GM21723 (cell line): Measurements from ENCODE around the gene MTA3.

Source experiments
- ATAC-seq: cut with Tn5 transposase; IDR thresholded peaks from one replicate; pipeline ENCODE4 v1.9.1; 2021; ENCODE audit warnings: mild to moderate bottlenecking, moderate library complexity; ENCODE audit not compliant: unreplicated experiment

The MTA3 gene

DNA sequence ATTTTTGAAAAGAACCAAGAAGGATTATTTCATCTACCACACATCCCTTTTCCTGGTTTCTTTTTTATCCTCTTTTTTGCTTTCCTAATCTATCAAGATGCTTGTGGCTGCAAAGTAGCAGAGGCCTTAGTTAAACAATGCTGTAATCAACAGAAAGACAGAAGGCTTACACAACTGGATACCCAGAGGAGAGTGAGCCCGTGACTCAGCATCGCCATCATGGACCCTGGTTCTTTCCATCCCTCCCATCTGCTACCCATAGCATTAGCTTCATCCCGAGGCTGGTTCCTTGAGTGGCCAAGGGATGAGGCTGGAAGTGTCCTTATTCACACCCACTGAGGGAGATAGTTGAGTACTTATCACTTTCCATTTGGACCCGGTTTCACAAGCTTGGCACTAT lies 231.4 kb downstream of the MTA3 start:
- ATAC-seq = no peak

DNA sequence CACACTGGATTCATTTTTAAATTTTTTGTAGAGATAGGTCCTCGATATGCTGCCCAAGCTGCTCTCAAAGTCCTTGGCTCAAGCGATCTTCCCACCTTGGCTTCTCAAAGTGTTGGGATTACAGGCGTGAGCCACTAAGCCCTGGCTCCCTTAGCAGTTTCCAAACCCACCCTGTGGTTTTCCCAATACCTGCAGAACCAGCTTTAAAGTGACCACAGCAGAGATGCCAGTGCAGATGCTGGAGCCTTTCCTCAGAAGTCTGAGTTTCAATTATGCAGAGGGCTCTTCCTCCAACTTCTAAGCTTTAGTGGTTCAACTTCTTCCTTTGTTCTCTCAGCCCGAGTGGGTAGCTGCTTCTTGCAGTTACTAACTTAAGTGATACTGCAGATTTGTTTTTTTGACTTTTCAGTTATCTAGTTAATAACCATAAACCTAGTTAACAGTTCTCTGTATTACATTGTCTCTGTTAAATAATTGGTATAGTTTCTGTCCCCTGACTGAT lies 232.1 kb downstream of the MTA3 start:
- no peak for ATAC-seq

DNA sequence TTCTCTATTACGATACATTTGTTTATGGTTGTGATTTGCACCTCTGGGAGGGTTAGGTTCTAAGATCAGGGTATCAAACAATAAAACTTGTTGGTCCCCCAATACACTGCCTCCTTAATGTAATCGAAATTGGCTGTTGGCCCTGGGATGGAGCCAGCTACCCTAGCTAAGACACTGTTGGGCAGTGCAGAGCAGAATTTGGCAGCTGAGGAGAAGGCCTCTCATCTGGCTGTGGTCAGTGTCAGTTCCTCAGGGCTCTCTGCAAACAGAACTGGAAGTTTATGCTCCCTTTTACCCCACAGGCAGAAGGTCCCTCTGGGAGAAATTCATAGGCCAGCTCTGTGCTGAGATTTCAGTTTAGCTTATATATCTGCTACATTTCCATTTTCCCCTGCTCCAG lies 232.5 kb downstream of the MTA3 start:
- ATAC-seq = no peak

DNA sequence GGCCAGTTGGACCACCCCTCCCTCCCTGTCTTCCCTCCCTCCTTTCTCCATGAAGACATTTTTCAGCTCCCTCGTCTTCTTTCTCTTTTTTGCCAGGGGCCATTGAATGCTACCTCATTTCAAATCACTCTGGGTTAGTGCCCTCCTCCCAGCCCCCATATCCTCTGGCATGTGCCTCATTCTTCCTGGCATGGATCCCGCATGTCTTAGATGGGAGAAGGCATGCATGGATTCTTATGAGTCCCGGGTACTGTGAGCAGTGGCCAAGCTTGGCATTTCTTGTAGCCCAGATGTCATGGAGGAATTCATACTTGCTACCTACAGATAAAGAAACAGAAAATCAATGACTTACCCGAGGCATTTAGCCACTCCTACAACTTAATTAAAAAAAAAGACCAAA lies 232.9 kb downstream of the MTA3 start:
- ATAC-seq = no peak

DNA sequence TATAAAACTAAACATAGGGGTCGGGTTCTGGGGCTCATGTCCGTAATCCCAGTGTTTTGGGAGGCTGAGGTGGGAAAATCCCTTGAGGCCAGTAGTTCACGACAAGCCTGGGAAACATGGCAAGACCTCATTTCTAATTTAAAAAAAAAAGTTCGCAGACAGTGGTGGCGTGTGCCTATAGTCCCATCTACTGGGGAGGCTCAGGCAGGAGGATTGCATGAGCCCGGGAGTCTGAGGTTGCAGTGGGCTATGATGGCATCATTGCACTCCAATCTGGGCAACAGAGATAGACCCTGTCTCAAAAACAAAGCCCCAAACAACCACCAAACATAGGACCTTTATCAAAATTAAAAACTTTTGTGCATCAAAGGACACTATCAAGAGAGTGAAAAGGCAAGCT lies 233.7 kb downstream of the MTA3 start:
- ATAC-seq = no peak

DNA sequence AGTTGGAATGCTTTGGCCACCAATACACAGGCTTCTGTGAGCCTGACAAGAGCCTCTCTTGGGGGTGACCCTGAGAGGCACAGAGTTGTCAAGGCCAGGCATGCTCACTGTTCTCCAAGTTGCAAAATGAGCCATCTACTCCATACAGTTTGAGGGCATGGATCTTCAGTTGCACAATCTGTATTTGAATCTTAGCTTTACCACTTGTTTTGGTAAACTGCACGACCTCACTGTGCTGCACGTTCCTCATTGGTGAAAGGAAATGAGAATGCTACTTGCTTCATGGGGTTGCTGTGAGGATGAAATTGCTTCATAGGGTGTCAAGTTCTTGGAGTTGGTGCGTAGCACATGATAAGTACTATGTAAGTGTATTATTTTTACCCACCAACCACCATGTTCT lies 235.9 kb downstream of the MTA3 start:
- no peak for ATAC-seq

DNA sequence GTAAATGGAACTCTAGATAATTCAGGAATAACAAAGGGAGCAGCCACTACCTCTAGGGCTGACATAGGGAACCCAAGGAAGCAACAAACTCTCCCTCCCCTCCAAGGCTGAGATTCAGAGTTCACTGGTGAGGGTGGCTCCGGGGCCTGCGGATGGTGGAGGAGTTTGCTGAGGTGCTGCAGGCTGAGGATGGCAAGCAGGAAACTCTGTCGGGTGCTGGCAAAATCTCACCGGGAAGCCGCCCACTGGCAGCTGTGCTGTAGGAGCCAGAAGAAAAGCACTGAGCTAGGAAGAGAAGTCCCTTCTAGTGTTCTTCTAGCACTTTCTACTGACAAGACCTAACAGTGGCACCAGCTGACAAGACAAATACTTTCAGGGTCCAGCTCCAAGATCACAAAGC lies 236.5 kb downstream of the MTA3 start:
- ATAC-seq = no peak
